Central memory CD8-positive, alpha-beta T cell (primary cell): Measurements from ENCODE around the gene TLE3.
"Not testable (repeated sequence)": the region's sequence is repeated elsewhere in the genome, so short reads cannot be mapped to it uniquely, and the experiment has no call there.

ENCODE experiments used
- ATAC-seq: fragments of 150-1000 bp; cut with Tn5 transposase; replicated peaks from 2 replicates; pipeline ENCODE4 v1.10.0; 2022; ENCODE audit warnings: mild to moderate bottlenecking, moderate FRiP score, moderate number of reproducible peaks; ENCODE audit not compliant: poor library complexity, severe bottlenecking; ENCODE audit errors: extremely low read depth
- DNase-seq, 2 donors: peaks; one replicate each; pipeline ENCODE4 v3.0.0; 2021; ENCODE audit warnings: low spot score in 2 of 2
- H3K27ac Mint-ChIP-seq: one replicate; pipeline ENCODE4 v1.8.0; 2022; ENCODE audit warnings: low read depth, mild to moderate bottlenecking, moderate library complexity, mixed read lengths
- H3K27me3 Mint-ChIP-seq: one replicate; pipeline ENCODE4 v1.8.0; 2022; ENCODE audit warnings: mixed read lengths
- H3K36me3 Mint-ChIP-seq: one replicate; pipeline ENCODE4 v1.8.0; 2022; ENCODE audit warnings: mild to moderate bottlenecking, moderate library complexity, mixed read lengths; ENCODE audit not compliant: insufficient read depth
- H3K4me1 Mint-ChIP-seq: one replicate; pipeline ENCODE4 v1.8.0; 2022; ENCODE audit warnings: mixed read lengths
- H3K4me3 Mint-ChIP-seq: one replicate; pipeline ENCODE4 v1.8.0; 2022; ENCODE audit warnings: mild to moderate bottlenecking, moderate library complexity, mixed read lengths
- H3K9me3 Mint-ChIP-seq: one replicate; pipeline ENCODE4 v1.8.0; 2022; ENCODE audit warnings: mixed read lengths

TLE3 gene

GRCh38 chr15:70137021-70137420 lies 39.3 kb upstream of the TLE3 start:
- not testable (repeated sequence) for H3K27me3 Mint-ChIP-seq, H3K27ac Mint-ChIP-seq

GRCh38 chr15:70133781-70134421 lies 36.2 kb upstream of the TLE3 start:
- Mint-ChIP-seq H3K4me3 (no peak overlapping the region), H3K27me3 (no peaks in the 10 kb centered on the region), H3K36me3 (no peaks in the 10 kb centered on the region), H3K9me3 (no peaks in the 10 kb centered on the region), H3K27ac (no peak overlapping the region), H3K4me1 (no peaks in the 10 kb centered on the region)
- no peak for ATAC-seq
- DNase-seq: no peak

More at GRCh38 chr15:70137021-70137420, 39.3 kb upstream of the TLE3 start:
- H3K4me1 Mint-ChIP-seq: peaks cover 20% of the 10 kb centered on the region
- H3K4me3 Mint-ChIP-seq, DNase-seq, ATAC-seq, H3K36me3 Mint-ChIP-seq, H3K9me3 Mint-ChIP-seq: not testable (repeated sequence)

GRCh38 chr15:70133296-70133695 lies 35.6 kb upstream of the TLE3 start:
- no peaks in the 10 kb centered on the region for H3K36me3 Mint-ChIP-seq
- no peaks in the 10 kb centered on the region for H3K4me1 Mint-ChIP-seq
- H3K4me3 Mint-ChIP-seq: no peak overlapping the region
- no peak for ATAC-seq
- DNase-seq: no peak
- no peaks in the 10 kb centered on the region for H3K9me3 Mint-ChIP-seq
- H3K27ac Mint-ChIP-seq: no peak overlapping the region
- no peaks in the 10 kb centered on the region for H3K27me3 Mint-ChIP-seq

DNA sequence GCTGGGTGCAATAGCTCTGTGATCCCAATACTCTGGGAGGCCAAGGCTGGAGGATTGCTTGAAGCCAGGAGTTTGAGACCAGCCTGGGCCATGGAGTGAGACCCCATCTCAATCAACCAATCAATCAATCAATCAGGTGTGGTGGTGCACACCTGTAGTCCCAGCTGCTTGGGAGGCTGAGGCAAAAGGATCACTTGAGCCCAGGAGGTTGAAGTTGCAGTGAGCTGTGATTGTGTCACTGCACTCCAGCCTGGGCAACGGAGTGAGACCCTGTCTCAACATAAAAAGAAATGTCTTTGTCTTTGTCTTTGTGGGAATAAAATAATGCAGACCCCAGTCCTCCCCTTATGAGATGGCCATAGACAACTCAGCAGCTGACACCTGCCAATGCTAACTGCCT lies 34.9 kb upstream of the TLE3 start:
- no peaks in the 10 kb centered on the region for H3K27me3 Mint-ChIP-seq
- no peak overlapping the region for H3K4me3 Mint-ChIP-seq
- H3K4me1 Mint-ChIP-seq: no peaks in the 10 kb centered on the region
- no peaks in the 10 kb centered on the region for H3K9me3 Mint-ChIP-seq
- no peaks in the 10 kb centered on the region for H3K36me3 Mint-ChIP-seq
- no peak for ATAC-seq
- no peak overlapping the region for H3K27ac Mint-ChIP-seq
- no peak for DNase-seq

- Mint-ChIP-seq H3K9me3 (no peaks in the 10 kb centered on the region), H3K4me1 (no peaks in the 10 kb centered on the region), H3K27ac (no peak overlapping the region), H3K4me3 (no peak overlapping the region), H3K27me3 (no peaks in the 10 kb centered on the region), H3K36me3 (no peaks in the 10 kb centered on the region)
- no peak for DNase-seq
- ATAC-seq: no peak
These were observed 34.4 kb upstream of the TLE3 start for GRCh38 chr15:70132139-70132538.

- no peaks in the 10 kb centered on the region for H3K9me3 Mint-ChIP-seq
- no peak overlapping the region for H3K27ac Mint-ChIP-seq
- H3K4me1 Mint-ChIP-seq: peaks cover 4% of the 10 kb centered on the region
- DNase-seq (no peak), ATAC-seq (no peak)
- peaks cover 16% of the 10 kb centered on the region for H3K27me3 Mint-ChIP-seq
- H3K36me3 Mint-ChIP-seq: no peaks in the 10 kb centered on the region
- H3K4me3 Mint-ChIP-seq: no peak overlapping the region
These were observed 30.9 kb upstream of the TLE3 start for GRCh38 chr15:70128414-70129140.

- no peak overlapping the region for H3K4me3 Mint-ChIP-seq
- DNase-seq (no peak), ATAC-seq (no peak)
- no peak overlapping the region for H3K27ac Mint-ChIP-seq
- H3K4me1 Mint-ChIP-seq: peaks cover 4% of the 10 kb centered on the region
- H3K9me3 Mint-ChIP-seq: no peaks in the 10 kb centered on the region
- H3K36me3 Mint-ChIP-seq: no peaks in the 10 kb centered on the region
- H3K27me3 Mint-ChIP-seq: peaks cover 21% of the 10 kb centered on the region
These were observed 30.2 kb upstream of the TLE3 start for GRCh38 chr15:70127770-70128413.

DNA sequence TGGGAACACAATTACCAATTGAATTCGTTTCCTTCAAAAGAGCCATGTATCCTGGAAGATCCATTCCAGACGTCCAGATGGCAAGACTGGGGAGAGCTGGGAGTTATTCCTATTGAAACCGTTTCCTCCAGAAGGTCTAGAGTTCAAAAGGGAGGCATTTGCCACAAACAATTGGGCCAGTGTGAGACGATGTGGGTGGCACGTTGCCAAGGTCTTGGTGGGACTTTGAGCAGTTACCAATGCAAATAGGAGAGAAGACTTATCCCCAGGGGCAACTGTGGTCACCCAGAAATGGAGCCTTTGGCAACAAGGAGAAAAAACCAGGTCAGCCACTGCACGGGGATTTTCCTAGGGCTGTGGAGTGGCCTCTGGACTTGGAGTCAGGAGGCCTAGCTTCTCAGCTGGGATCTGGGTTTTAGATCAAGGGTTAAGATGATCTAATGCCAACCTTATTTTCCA lies 29.6 kb upstream of the TLE3 start:
- ATAC-seq (no peak), DNase-seq (no peak)
- H3K9me3 Mint-ChIP-seq: no peaks in the 10 kb centered on the region
- no peak overlapping the region for H3K27ac Mint-ChIP-seq
- no peak overlapping the region for H3K4me3 Mint-ChIP-seq
- H3K27me3 Mint-ChIP-seq: peaks cover 21% of the 10 kb centered on the region
- H3K36me3 Mint-ChIP-seq: no peaks in the 10 kb centered on the region
- peaks cover 4% of the 10 kb centered on the region for H3K4me1 Mint-ChIP-seq

GRCh38 chr15:70126362-70126761 lies 28.6 kb upstream of the TLE3 start:
- ATAC-seq: no peak
- H3K27ac Mint-ChIP-seq: no peak overlapping the region
- H3K9me3 Mint-ChIP-seq: no peaks in the 10 kb centered on the region

DNA sequence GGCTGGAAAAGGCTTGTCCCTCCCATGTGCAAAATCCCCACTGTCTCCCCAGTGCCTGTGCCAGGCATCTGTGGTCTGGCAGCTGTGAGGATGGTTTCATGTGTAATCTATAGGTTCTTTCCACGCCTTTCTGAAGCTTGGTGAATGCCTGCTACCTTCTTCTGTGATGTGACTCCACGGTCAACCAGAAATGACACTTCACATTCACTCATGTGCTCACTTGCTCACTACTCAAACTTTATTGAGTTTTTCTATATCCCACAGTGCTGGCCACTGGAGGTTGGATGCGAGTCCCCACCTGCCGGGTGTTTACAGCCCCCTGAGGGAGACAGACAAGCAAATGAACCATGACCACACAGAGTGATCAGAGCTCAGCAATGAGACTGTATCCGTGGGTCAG lies 27.9 kb upstream of the TLE3 start:
- ATAC-seq: no peak
- no peak overlapping the region for H3K4me3 Mint-ChIP-seq
- no peak for DNase-seq
- H3K27me3 Mint-ChIP-seq: peaks cover 21% of the 10 kb centered on the region
- peaks cover 4% of the 10 kb centered on the region for H3K4me1 Mint-ChIP-seq
- no peak overlapping the region for H3K27ac Mint-ChIP-seq
- no peaks in the 10 kb centered on the region for H3K36me3 Mint-ChIP-seq
- H3K9me3 Mint-ChIP-seq: no peaks in the 10 kb centered on the region

More at GRCh38 chr15:70126362-70126761, 28.6 kb upstream of the TLE3 start:
- Mint-ChIP-seq H3K27me3 (peaks cover 21% of the 10 kb centered on the region), H3K36me3 (no peaks in the 10 kb centered on the region), H3K4me1 (peaks cover 4% of the 10 kb centered on the region), H3K4me3 (no peak overlapping the region)
- no peak for DNase-seq

- no peak for DNase-seq
- H3K4me3 Mint-ChIP-seq: no peak overlapping the region
- H3K36me3 Mint-ChIP-seq: no peaks in the 10 kb centered on the region
These were observed 24.0 kb upstream of the TLE3 start for GRCh38 chr15:70121624-70122302.

GRCh38 chr15:70120958-70121623 lies 23.4 kb upstream of the TLE3 start:
- Mint-ChIP-seq H3K27ac (no peak overlapping the region), H3K4me1 (peaks cover 4% of the 10 kb centered on the region), H3K9me3 (no peaks in the 10 kb centered on the region), H3K27me3 (peaks cover 21% of the 10 kb centered on the region), H3K36me3 (no peaks in the 10 kb centered on the region), H3K4me3 (no peak overlapping the region)
- no peak for DNase-seq
- no peak for ATAC-seq

More at GRCh38 chr15:70121624-70122302, 24.0 kb upstream of the TLE3 start:
- H3K27me3 Mint-ChIP-seq: peaks cover 21% of the 10 kb centered on the region
- H3K27ac Mint-ChIP-seq: no peak overlapping the region
- H3K9me3 Mint-ChIP-seq: no peaks in the 10 kb centered on the region
- peaks cover 4% of the 10 kb centered on the region for H3K4me1 Mint-ChIP-seq
- no peak for ATAC-seq
